Measurements from ENCODE around the gene SORCS3. TPM values are rescaled to one million over a fixed set of nuclear protein-coding genes. Genes with fewer than 3 reads are reported as not detected.

Gene SORCS3
- total RNA-seq, 2 donors from 2014 or later: 0.68 TPM; not detected in 1

DNA sequence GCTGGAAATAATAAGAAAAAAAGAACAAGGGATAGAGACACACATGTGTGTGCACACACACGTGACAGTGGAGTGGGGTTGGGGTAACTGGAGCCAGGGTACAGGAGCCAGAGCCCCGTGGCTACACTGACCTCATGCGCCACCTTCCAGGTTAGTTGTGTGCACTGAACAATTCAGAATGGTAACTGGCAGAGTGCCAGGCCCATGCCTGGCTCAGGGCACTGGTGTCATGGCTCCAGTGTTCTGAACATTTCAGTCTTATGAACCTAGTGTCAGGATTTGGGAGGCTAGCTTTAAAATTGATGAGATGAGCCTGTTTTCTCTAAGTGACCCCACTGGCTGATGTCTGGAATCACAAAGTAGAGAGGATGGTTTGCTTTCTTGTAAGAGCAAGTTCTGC is 269.6 kb downstream of the SORCS3 start:
- Mint-ChIP-seq H3K36me3 (ENCODE audit: low read depth) (no peaks in the 10 kb centered on the region), H3K9me3 (no peaks in the 10 kb centered on the region), H3K4me3 (no peak overlapping the region), H3K27ac (no peak overlapping the region), H3K27me3 (ENCODE audit: insufficient read depth) (peaks cover 15% of the 10 kb centered on the region), H3K4me1 (peaks cover 3% of the 10 kb centered on the region)
- DNase-seq: no peak
- no peaks in the 10 kb centered on the region for H3K36me3 ChIP-seq (ENCODE audit: control insufficient read depth, insufficient read depth, low read length)
- H3K4me3 ChIP-seq (ENCODE audit: low read length): no peak overlapping the region
- no peak overlapping the region for H3K9ac ChIP-seq (ENCODE audit: extremely low read depth, low read length, poor library complexity, severe bottlenecking)
- H3K27ac ChIP-seq (ENCODE audit: low read depth, low read length): no peak overlapping the region
- H3K27me3 ChIP-seq (ENCODE audit: control insufficient read depth, insufficient read depth, low read length, poor library complexity, severe bottlenecking): peaks cover 27% of the 10 kb centered on the region
- H3K9me3 ChIP-seq (ENCODE audit: control insufficient read depth, low read length): no peaks in the 10 kb centered on the region
- H3K4me1 ChIP-seq (ENCODE audit: control insufficient read depth, insufficient read depth, low read length): no peaks in the 10 kb centered on the region
- 84 to 94% methylated on average over 3 of the region's 3 CpGs for WGBS, 2 experiments (ENCODE audit: insufficient coverage in 1 of 2, insufficient read length in 1 of 2)
- TF ChIP-seq, protein P1, sequence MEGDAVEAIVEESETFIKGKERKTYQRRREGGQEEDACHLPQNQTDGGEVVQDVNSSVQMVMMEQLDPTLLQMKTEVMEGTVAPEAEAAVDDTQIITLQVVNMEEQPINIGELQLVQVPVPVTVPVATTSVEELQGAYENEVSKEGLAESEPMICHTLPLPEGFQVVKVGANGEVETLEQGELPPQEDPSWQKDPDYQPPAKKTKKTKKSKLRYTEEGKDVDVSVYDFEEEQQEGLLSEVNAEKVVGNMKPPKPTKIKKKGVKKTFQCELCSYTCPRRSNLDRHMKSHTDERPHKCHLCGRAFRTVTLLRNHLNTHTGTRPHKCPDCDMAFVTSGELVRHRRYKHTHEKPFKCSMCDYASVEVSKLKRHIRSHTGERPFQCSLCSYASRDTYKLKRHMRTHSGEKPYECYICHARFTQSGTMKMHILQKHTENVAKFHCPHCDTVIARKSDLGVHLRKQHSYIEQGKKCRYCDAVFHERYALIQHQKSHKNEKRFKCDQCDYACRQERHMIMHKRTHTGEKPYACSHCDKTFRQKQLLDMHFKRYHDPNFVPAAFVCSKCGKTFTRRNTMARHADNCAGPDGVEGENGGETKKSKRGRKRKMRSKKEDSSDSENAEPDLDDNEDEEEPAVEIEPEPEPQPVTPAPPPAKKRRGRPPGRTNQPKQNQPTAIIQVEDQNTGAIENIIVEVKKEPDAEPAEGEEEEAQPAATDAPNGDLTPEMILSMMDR (conservative IDR thresholded peaks at IDR 0.05): no peak

DNA sequence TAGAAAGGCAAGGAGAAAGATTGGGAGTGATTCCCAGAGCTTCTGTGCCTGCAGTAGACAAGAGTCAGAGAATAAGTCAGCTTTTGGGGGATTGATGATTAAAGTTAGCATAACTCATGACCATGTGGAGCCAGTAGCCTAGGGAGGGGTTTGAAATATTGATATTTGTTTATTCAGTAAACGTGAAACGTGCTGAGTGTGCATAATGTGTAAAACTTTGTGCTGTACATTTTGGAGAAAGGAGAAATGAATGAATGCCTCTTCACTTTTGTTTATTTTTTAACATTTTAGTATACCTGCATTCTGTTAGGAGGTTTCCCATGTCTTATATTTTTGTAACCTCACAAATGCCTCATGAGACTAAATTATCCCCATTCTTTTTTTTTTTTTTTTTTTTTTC is 272.3 kb downstream of the SORCS3 start:
- Mint-ChIP-seq H3K27ac (no peak overlapping the region), H3K4me3 (no peak overlapping the region), H3K4me1 (peaks cover 9% of the 10 kb centered on the region), H3K9me3 (no peaks in the 10 kb centered on the region), H3K36me3 (ENCODE audit: low read depth) (no peaks in the 10 kb centered on the region), H3K27me3 (ENCODE audit: insufficient read depth) (peaks cover 15% of the 10 kb centered on the region)
- WGBS, 2 experiments (ENCODE audit: insufficient coverage in 1 of 2, insufficient read length in 1 of 2): 91 to 93% methylated on average over 2 of the region's 2 CpGs
- TF ChIP-seq, protein P1 (conservative IDR thresholded peaks at IDR 0.05): no peak
- H3K36me3 ChIP-seq (ENCODE audit: control insufficient read depth, insufficient read depth, low read length): no peaks in the 10 kb centered on the region
- no peaks in the 10 kb centered on the region for H3K9me3 ChIP-seq (ENCODE audit: control insufficient read depth, low read length)
- no peaks in the 10 kb centered on the region for H3K4me1 ChIP-seq (ENCODE audit: control insufficient read depth, insufficient read depth, low read length)
- no peak overlapping the region for H3K27ac ChIP-seq (ENCODE audit: low read depth, low read length)
- H3K27me3 ChIP-seq (ENCODE audit: control insufficient read depth, insufficient read depth, low read length, poor library complexity, severe bottlenecking): peaks cover 27% of the 10 kb centered on the region
- no peak for DNase-seq
- H3K4me3 ChIP-seq (ENCODE audit: low read length): no peak overlapping the region
- H3K9ac ChIP-seq (ENCODE audit: extremely low read depth, low read length, poor library complexity, severe bottlenecking): no peak overlapping the region

DNA sequence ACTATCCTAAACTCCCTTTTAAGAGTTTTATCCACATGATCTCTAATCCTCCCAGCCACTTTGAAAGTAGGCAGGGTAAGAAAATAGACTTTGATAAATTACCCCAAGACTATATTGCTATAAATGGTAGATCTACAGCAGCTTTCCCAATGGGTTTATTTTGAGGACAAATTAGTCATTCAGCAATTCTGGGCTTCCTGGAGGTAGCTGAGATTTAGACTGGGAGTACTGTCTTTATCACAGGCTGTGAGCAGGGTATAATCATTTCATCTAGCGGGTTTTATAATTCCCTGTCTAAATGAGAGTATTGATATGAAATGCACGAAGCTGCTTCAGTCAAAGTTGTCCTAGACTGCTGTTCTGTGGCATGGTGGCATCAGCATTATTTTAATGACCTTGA is 279.4 kb downstream of the SORCS3 start:
- no peak overlapping the region for H3K9ac ChIP-seq (ENCODE audit: extremely low read depth, low read length, poor library complexity, severe bottlenecking)
- H3K27me3 ChIP-seq (ENCODE audit: control insufficient read depth, insufficient read depth, low read length, poor library complexity, severe bottlenecking): no peaks in the 10 kb centered on the region
- H3K27ac ChIP-seq (ENCODE audit: low read depth, low read length): no peak overlapping the region
- no peak overlapping the region for H3K27ac Mint-ChIP-seq
- H3K9me3 ChIP-seq (ENCODE audit: control insufficient read depth, low read length): no peaks in the 10 kb centered on the region
- H3K36me3 ChIP-seq (ENCODE audit: control insufficient read depth, insufficient read depth, low read length): no peaks in the 10 kb centered on the region
- H3K4me1 ChIP-seq (ENCODE audit: control insufficient read depth, insufficient read depth, low read length): no peaks in the 10 kb centered on the region
- H3K4me1 Mint-ChIP-seq: peaks cover 25% of the 10 kb centered on the region
- no peak overlapping the region for H3K4me3 ChIP-seq (ENCODE audit: low read length)
- DNase-seq: no peak
- 88 to 91% methylated on average over 2 of the region's 2 CpGs for WGBS, 2 experiments (ENCODE audit: insufficient coverage in 1 of 2, insufficient read length in 1 of 2)
- no peaks in the 10 kb centered on the region for H3K9me3 Mint-ChIP-seq
- H3K36me3 Mint-ChIP-seq (ENCODE audit: low read depth): no peaks in the 10 kb centered on the region
- TF ChIP-seq, protein P1 (conservative IDR thresholded peaks at IDR 0.05): no peak
- H3K4me3 Mint-ChIP-seq: no peak overlapping the region
- peaks cover 5% of the 10 kb centered on the region for H3K27me3 Mint-ChIP-seq (ENCODE audit: insufficient read depth)

All from endodermal cell (in vitro differentiated cells).